Heart left ventricle (tissue), 16 donors: ENCODE data around the gene ROBO3. TPM values are rescaled to one million over a fixed set of nuclear protein-coding genes. Genes with fewer than 3 reads are reported as not detected.

ENCODE experiments used
- ATAC-seq, 4 donors: fragments of 200-7000 bp; cut with Tn5 transposase; one replicate each; pipeline ENCODE4 v1.9.1; 2020 to 2022; ENCODE audit warnings: moderate library complexity in 4 of 4, mild to moderate bottlenecking in 3 of 4, moderate number of reproducible peaks in 1 of 4
- DNase-seq, 5 donors: peaks; one replicate each; pipeline ENCODE4 v3.0.0-alpha.2; 2020
- H3K27ac ChIP-seq, 12 donors: fragments of 200-600 bp; sonication (generic) in 4 of 12; one replicate each; pipeline versions ENCODE4 v1.5.0 to v1.8.0; 2016 to 2022; ENCODE audit warnings: mild to moderate bottlenecking in 2 of 12
- H3K27me3 ChIP-seq, 9 donors: fragments of 200-600 bp; sonication (generic) in 2 of 9; one replicate each; pipeline versions ENCODE4 v1.5.1 to v1.8.0; 2016 to 2022; ENCODE audit warnings: mild to moderate bottlenecking in 3 of 9
- H3K36me3 ChIP-seq, 9 donors: fragments of 200-600 bp; sonication (generic) in 2 of 9; one replicate each; pipeline versions ENCODE4 v1.5.0 to v1.8.0; 2018 to 2022; ENCODE audit warnings: mild to moderate bottlenecking in 2 of 9
- H3K4me1 ChIP-seq, 12 donors: fragments of 200-600 bp; sonication (generic) in 4 of 12; one replicate each; pipeline versions ENCODE4 v1.5.0 to v1.8.0; 2016 to 2022; ENCODE audit warnings: mild to moderate bottlenecking in 3 of 12
- H3K4me3 ChIP-seq, 12 donors: fragments of 200-600 bp; sonication (generic) in 4 of 12; one replicate each; pipeline versions ENCODE4 v1.5.0 to v1.8.0; 2017 to 2022; ENCODE audit warnings: mild to moderate bottlenecking in 9 of 12, moderate library complexity in 4 of 12
- H3K9me3 ChIP-seq, 12 donors: fragments of 200-600 bp; sonication (generic) in 4 of 12; one replicate each; pipeline versions ENCODE4 v1.5.0 to v1.8.0; 2016 to 2022; ENCODE audit warnings: mild to moderate bottlenecking in 1 of 12
- CTCF ChIP-seq, 12 donors: fragments of 200-600 bp; sonication (generic) in 4 of 12; IDR thresholded peaks; one replicate each; pipeline versions ENCODE4 v1.5.0 to v1.8.0; 2018 to 2022; ENCODE audit warnings: antibody characterized with exemption in 12 of 12, mild to moderate bottlenecking in 5 of 12
- POLR2A ChIP-seq, 2 donors: fragments of 450-650 bp; IDR thresholded peaks; one replicate each; pipeline ENCODE4 v1.6.1; 2017; ENCODE audit warnings: antibody characterized with exemption in 2 of 2, mild to moderate bottlenecking in 2 of 2, moderate library complexity in 2 of 2
- WGBS, 4 donors: extraction: QIAGEN DNeasy Blood & Tissue Kit in 2 of 4; methylation state at CpG; one replicate each; pipeline versions ENCODE4 v1.1.5 to v1.1.7; 2013 to 2018; 5-methylcytosine and 5-hydroxymethylcytosine counted together
- intact Hi-C, 10 donors: fragments of 100-400 bp; cut with DNase I; formaldehyde crosslinking; loops; one replicate each; pipeline versions ENCODE4 v1.11.1 to v1.14.2; 2022
- polyA plus RNA-seq, 2 donors: library from polyadenylated mRNA; stranded (reverse); fragments of 200-250 nt; gene quantifications; one replicate each; pipeline ENCODE4 v1.2.3, GENCODE V29; 2013
- total RNA-seq, 9 donors: library from RNA; depleted of rRNA in 2 of 9; stranded (reverse); fragments of >200 nt in 2 of 9; fragmentation: NEBNext Ultra II Directional in 3 of 9; extraction: Animal tissue kit (Norgen Biotek cat#: 25700) in 3 of 9; gene quantifications; one replicate each; pipeline versions ENCODE4 v1.1.0 to v1.2.4, GENCODE V29; 2016 to 2023
- donor health status: ischemic (EF 13 %, LVEDD 7.1; RV severe dilation, severe dysfunction).
- donor health status: healthy with polysubstance abuse.
- donor health status: DM: no; HTN: yes; CAD: no.
- donor health status: DM: no; HTN: no; CAD: no.
- donor health status: ischemic (EF 25% LVEDD 6.9; RV normal size, moderate dysfunction).
- donor health status: ischemic (EF 25% LVEDD 5.7; RV mildly dilated, moderate dysfunction).
- donor health status: healthy.
- donor health status: DM: yes; HTN: yes; CAD: no.
- donor health status: ischemic (EF 35%, LVEDD 5.7; RV mildly dilated, moderate dysfunction).
- donor health status: nonischemic (EF 11% LVEDD 7.7; RV severe dilation, severe dysfunction).
- donor health status: DM: yes; HTN: yes; CAD: no.
- donor health status: PGD.
- donor health status: ischemic (EF 29% LVEDD 5.4; RV normal size, mild dysfunction).
- donor health status: nonischemic (EF 23%, LVEDD 6.1; RV moderate dilation, normal function).

The ROBO3 gene
- total and polyA plus RNA-seq, 11 donors, result 2.5 to 18.6 (median 3.2) TPM

- DNase-seq, result no peak
- Histone ChIP-seq H3K9me3 (no peaks in the 10 kb centered on the region), H3K36me3 (no peaks in the 10 kb centered on the region), H3K4me3 (no peak overlapping the region), H3K27me3 (peaks cover 0 to 20% (median 0%) of the 10 kb centered on the region in 9 donors), H3K27ac (no peak overlapping the region), H3K4me1 (peaks cover 0 to 5% (median 0%) of the 10 kb centered on the region in 12 donors)
- TF ChIP-seq CTCF (IDR thresholded peaks at IDR 0.05) (no peak), POLR2A (IDR thresholded peaks at IDR 0.05) (no peak)
- no peak for ATAC-seq
- 89 to 96% (median 95%) methylated on average over 2 of the region's 2 CpGs for WGBS, 4 donors
- intact Hi-C loops, result loop anchor here in 3 of 10 donors (5.0 to 10.0 kb wide), 3 partner anchors 65 to 185 kb away; partner anchors contain the start of gene ESAM (in 1 of the 3)
These were observed 33.3 kb upstream of the ROBO3 start for GRCh38 chr11:124831897-124832296.

GRCh38 chr11:124832571-124832970 is 32.7 kb upstream of the ROBO3 start:
- intact Hi-C loops, result loop anchor here in 3 of 10 donors (5.0 to 10.0 kb wide), 3 partner anchors 65 to 185 kb away; partner anchors contain the start of gene ESAM (in 1 of the 3)
- no peaks in the 10 kb centered on the region for H3K9me3 ChIP-seq
- H3K36me3 ChIP-seq, result no peaks in the 10 kb centered on the region
- no peak for DNase-seq
- H3K4me3 ChIP-seq, result no peak overlapping the region
- 75 to 83% (median 78%) methylated on average over 4 of the region's 4 CpGs for WGBS, 4 donors
- peaks cover 0 to 20% (median 0%) of the 10 kb centered on the region in 9 donors for H3K27me3 ChIP-seq
- no peak overlapping the region for H3K27ac ChIP-seq
- peaks cover 0 to 9% (median 2%) of the 10 kb centered on the region in 12 donors for H3K4me1 ChIP-seq
- ATAC-seq, result no peak
- no peak for TF ChIP-seq POLR2A (IDR thresholded peaks at IDR 0.05)
- no peak for TF ChIP-seq CTCF (IDR thresholded peaks at IDR 0.05)

GRCh38 chr11:124834526-124835180 is 30.6 kb upstream of the ROBO3 start:
- H3K4me1 ChIP-seq, result peaks cover 3 to 17% (median 10%) of the 10 kb centered on the region in 12 donors
- no peak for TF ChIP-seq CTCF (IDR thresholded peaks at IDR 0.05)
- no peak for TF ChIP-seq POLR2A (IDR thresholded peaks at IDR 0.05)
- intact Hi-C loops, result loop anchor here in 9 of 10 donors (2.0 to 10.0 kb wide), 7 partner anchors 67 to 192 kb away; partner anchors contain the start of gene ESAM (in 4 of the 9)
- peaks cover 13 to 41% (median 18%) of the 10 kb centered on the region in 9 donors for H3K27me3 ChIP-seq
- 89 to 92% (median 90%) methylated on average over 3 of the region's 3 CpGs for WGBS, 4 donors
- no peaks in the 10 kb centered on the region for H3K9me3 ChIP-seq
- DNase-seq, result no peak
- ATAC-seq, result no peak
- no peaks in the 10 kb centered on the region for H3K36me3 ChIP-seq
- no peak overlapping the region for H3K4me3 ChIP-seq
- H3K27ac ChIP-seq, result no peak overlapping the region

- DNase-seq (no peak), ATAC-seq (no peak)
- no peak for TF ChIP-seq POLR2A (IDR thresholded peaks at IDR 0.05)
- no peak for TF ChIP-seq CTCF (IDR thresholded peaks at IDR 0.05)
- Histone ChIP-seq H3K27me3 (peaks cover 17 to 54% (median 31%) of the 10 kb centered on the region in 9 donors), H3K27ac (peak overlapping the region in 2 of 12 donors; percentile 78 to 82), H3K9me3 (no peaks in the 10 kb centered on the region), H3K36me3 (no peaks in the 10 kb centered on the region), H3K4me1 (peaks cover 6 to 20% (median 15%) of the 10 kb centered on the region in 12 donors), H3K4me3 (peak overlapping the region in 4 of 12 donors; percentile 36 to 55 (median 48))
- intact Hi-C loops, result loop anchor here (1.0 to 10.0 kb wide), 11 partner anchors 35 to 194 kb away; partner anchors contain the start of genes ESAM (in 6 of the 10) and MSANTD2 (in 2 of the 10)
- 87 to 90% (median 89%) methylated on average over 8 of the region's 8 CpGs for WGBS, 4 donors
These were observed 29.3 kb upstream of the ROBO3 start for GRCh38 chr11:124835918-124836317.
